Kidney epithelial cell (primary cell): ENCODE results near the gene CALM3. TPM values are rescaled to one million over a fixed set of nuclear protein-coding genes. Genes with fewer than 3 reads are reported as not detected.
"Not testable (repeated sequence)": the region's sequence is repeated elsewhere in the genome, so short reads cannot be mapped to it uniquely, and the experiment has no call there.

Experiments
- DNase-seq: peaks from one replicate; pipeline ENCODE4 v3.0.0-alpha.2; 2010; ENCODE audit warnings: low read depth
- H3K27me3 ChIP-seq: 2 replicates; pipeline ENCODE4 v1.6.0; 2011; ENCODE audit warnings: low read length; ENCODE audit not compliant: control insufficient read depth, insufficient read depth
- H3K36me3 ChIP-seq: 2 replicates; pipeline ENCODE4 v1.5.1; 2011; ENCODE audit warnings: low read length; ENCODE audit not compliant: control insufficient read depth, insufficient read depth
- H3K4me3 ChIP-seq: 2 replicates; pipeline ENCODE4 v1.5.1; 2011; ENCODE audit warnings: low read depth, mild to moderate bottlenecking, control low read depth, low read length
- total RNA-seq: library from RNA; depleted of rRNA; stranded (reverse); fragments of >200 nt; gene quantifications from 2 replicates; pipeline ENCODE4 v1.2.3, GENCODE V29; 2015
- TF ChIP-seq, protein P1 (sequence below): IDR thresholded peaks from 2 replicates; pipeline ENCODE4 v1.5.1; 2011; ENCODE audit warnings: mild to moderate bottlenecking, moderate library complexity, low read length, control low read depth, inconsistent platforms; ENCODE audit not compliant: insufficient read depth, poor library complexity, severe bottlenecking

CALM3 gene
- 103 and 127 TPM in 2 replicates for total RNA-seq

- Histone ChIP-seq H3K4me3 (peak within 1 kb of the TSS; percentile 88), H3K36me3 (no peaks in the 10 kb centered on the region), H3K27me3 (no peaks in the 10 kb centered on the region)
- no peak for DNase-seq
- TF ChIP-seq, protein P1, sequence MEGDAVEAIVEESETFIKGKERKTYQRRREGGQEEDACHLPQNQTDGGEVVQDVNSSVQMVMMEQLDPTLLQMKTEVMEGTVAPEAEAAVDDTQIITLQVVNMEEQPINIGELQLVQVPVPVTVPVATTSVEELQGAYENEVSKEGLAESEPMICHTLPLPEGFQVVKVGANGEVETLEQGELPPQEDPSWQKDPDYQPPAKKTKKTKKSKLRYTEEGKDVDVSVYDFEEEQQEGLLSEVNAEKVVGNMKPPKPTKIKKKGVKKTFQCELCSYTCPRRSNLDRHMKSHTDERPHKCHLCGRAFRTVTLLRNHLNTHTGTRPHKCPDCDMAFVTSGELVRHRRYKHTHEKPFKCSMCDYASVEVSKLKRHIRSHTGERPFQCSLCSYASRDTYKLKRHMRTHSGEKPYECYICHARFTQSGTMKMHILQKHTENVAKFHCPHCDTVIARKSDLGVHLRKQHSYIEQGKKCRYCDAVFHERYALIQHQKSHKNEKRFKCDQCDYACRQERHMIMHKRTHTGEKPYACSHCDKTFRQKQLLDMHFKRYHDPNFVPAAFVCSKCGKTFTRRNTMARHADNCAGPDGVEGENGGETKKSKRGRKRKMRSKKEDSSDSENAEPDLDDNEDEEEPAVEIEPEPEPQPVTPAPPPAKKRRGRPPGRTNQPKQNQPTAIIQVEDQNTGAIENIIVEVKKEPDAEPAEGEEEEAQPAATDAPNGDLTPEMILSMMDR = no peak
Measured at GRCh38 chr19:46601318-46602224, at the start of gene CALM3. TSS of gene CALM3 (plus strand) at chr19:46601330. CDS start at chr19:46601435, 105 bp downstream.

DNA sequence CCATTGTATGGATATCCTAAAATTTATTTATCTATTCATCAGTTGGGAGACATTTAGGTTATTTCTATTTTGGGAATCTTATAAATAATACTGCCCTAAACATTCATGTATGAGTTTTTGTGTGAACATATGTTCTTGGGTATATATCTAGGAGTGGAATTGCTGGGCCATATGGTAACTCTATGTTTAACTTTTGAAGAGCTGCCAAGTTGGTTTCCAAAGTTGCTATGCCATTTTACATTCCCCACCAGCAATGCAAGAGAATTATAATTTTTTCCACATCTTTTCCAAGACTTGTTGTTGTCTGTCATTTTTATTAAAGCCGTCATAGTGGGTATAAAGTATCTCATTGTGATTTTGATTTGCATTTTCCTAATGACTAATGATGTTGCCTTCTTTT is 48.2 kb upstream of the CALM3 start:
- TF ChIP-seq, protein P1 = no peak
- Histone ChIP-seq H3K36me3 (no peaks in the 10 kb centered on the region), H3K27me3 (no peaks in the 10 kb centered on the region), H3K4me3 (no peak overlapping the region)
- DNase-seq = no peak

GRCh38 chr19:46554161-46554560 is 47.0 kb upstream of the CALM3 start:
- TF ChIP-seq, protein P1 = no peak
- no peaks in the 10 kb centered on the region for H3K36me3 ChIP-seq
- DNase-seq = no peak
- no peak overlapping the region for H3K4me3 ChIP-seq
- no peaks in the 10 kb centered on the region for H3K27me3 ChIP-seq

DNA sequence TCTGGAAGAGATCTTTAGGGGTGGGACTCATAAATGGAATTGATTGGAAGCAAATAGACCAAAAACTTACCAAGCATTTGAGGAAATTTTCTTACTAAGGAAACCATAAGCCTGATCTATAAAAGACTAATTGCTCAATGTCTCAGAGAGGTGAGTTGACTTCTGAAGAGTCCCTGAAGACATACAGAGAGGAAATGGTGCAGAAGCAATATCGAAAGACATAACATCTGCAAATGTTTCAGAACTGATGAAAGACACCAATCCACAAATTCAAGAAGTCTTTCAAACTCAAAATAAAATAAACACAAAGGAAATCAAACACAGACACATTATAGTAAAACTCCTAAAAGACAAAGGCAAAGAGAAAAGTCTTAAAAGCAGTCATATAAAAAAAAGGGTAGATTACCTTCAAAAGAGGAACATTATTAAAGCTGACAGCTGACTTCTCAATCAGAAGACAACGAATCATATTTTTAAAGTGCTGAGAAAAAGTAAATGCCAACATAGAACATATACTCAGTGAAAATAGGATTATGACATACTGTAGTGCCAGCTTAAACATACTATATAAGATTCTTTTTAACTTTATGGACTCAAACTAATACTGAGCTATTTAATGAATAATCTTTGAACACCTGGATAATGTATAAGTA is 45.4 kb upstream of the CALM3 start:
- DNase-seq = no peak
- Histone ChIP-seq H3K36me3 (no peaks in the 10 kb centered on the region), H3K4me3 (no peak overlapping the region), H3K27me3 (no peaks in the 10 kb centered on the region)
- TF ChIP-seq, protein P1 = no peak

- H3K36me3 ChIP-seq, H3K27me3 ChIP-seq, DNase-seq, H3K4me3 ChIP-seq: not testable (repeated sequence)
Measured at GRCh38 chr19:46556471-46556870, 44.7 kb upstream of the CALM3 start.

- H3K27me3 ChIP-seq = no peaks in the 10 kb centered on the region
- no peak for DNase-seq
- no peak overlapping the region for H3K4me3 ChIP-seq
- no peaks in the 10 kb centered on the region for H3K36me3 ChIP-seq
- TF ChIP-seq, protein P1 = no peak
Measured at GRCh38 chr19:46559203-46559602, 41.9 kb upstream of the CALM3 start.

GRCh38 chr19:46559675-46560074 is 41.5 kb upstream of the CALM3 start:
- not testable (repeated sequence) for H3K36me3 ChIP-seq, H3K27me3 ChIP-seq, DNase-seq, H3K4me3 ChIP-seq
